ENCODE results near the gene SLC22A2. TPM values are rescaled to one million over a fixed set of nuclear protein-coding genes. Genes with fewer than 3 reads are reported as not detected.

The SLC22A2 gene
- total and polyA plus RNA-seq, 2 experiments from 2014 or later: 0.43 to 0.57 TPM

DNA sequence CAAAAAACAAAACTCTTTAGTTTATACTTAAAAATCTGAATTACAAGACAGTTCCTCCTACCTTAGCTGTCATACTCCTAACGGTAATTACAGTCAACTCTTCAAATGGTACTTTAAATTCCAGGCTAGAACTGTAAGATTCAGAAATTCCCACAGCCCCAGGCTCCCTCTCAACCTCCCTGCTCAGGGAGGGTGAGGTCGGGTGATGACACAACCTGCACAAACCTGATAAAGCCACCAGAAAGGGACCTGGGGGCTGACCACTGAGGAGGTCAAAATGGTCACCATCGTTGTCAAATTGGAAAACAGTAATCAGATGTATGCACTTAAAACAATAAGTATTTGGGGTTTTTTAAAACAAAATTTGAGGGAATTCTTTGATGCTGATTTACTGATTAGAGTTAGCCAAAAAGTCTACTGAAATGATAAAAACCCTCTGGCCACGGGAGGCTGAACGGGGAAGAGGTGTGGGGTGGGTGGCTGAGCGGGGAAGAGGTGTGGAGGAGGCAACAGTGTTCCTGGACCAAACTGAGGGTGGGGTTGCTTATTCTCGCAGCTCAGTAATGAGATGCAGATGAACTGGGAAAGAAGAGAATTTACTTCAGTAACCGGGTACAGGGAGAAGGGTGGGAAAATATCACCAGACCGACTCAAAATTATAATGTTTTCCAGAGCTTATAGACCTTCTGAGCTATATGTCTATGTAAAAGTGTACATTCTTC, 84.7 kb downstream of the SLC22A2 start:
- Histone ChIP-seq H3K4me3 (no peak overlapping the region), H3K36me3 (replicated peaks; ENCODE audit: insufficient read depth, low read depth) (no peaks in the 10 kb centered on the region), H3K79me2 (no peaks in the 10 kb centered on the region), H2AFZ (no peak overlapping the region), H3K9me3 (ENCODE audit: low read depth) (no peaks in the 10 kb centered on the region), H3K4me2 (no peak overlapping the region), H3K4me1 (ENCODE audit: insufficient read depth) (no peaks in the 10 kb centered on the region), H3K9me2 (replicated peaks; ENCODE audit: insufficient read depth) (no peaks in the 10 kb centered on the region), H3K27ac (no peak overlapping the region), H4K20me1 (ENCODE audit: insufficient read depth, poor library complexity, severe bottlenecking) (no peaks in the 10 kb centered on the region), H3K27me3 (no peaks in the 10 kb centered on the region)
- DNase-seq (ENCODE audit: low spot score): no peak
- WGBS (ENCODE audit: low lambda C conversion rate, missing lambda C conversion rate): 28% methylated on average over 9 of the region's 9 CpGs
- TF ChIP-seq EZH2phosphoT487 (IDR thresholded peaks at IDR 0.05; ENCODE audit: low read depth, severe bottlenecking, unreplicated experiment) (no peak), EZH2 (IDR thresholded peaks at IDR 0.05; ENCODE audit: borderline replicate concordance) (no peak)
- TF ChIP-seq, protein P1, sequence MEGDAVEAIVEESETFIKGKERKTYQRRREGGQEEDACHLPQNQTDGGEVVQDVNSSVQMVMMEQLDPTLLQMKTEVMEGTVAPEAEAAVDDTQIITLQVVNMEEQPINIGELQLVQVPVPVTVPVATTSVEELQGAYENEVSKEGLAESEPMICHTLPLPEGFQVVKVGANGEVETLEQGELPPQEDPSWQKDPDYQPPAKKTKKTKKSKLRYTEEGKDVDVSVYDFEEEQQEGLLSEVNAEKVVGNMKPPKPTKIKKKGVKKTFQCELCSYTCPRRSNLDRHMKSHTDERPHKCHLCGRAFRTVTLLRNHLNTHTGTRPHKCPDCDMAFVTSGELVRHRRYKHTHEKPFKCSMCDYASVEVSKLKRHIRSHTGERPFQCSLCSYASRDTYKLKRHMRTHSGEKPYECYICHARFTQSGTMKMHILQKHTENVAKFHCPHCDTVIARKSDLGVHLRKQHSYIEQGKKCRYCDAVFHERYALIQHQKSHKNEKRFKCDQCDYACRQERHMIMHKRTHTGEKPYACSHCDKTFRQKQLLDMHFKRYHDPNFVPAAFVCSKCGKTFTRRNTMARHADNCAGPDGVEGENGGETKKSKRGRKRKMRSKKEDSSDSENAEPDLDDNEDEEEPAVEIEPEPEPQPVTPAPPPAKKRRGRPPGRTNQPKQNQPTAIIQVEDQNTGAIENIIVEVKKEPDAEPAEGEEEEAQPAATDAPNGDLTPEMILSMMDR (IDR thresholded peaks at IDR 0.05; ENCODE audit: poor library complexity): no peak

GRCh38 chr6:160172704-160173103, 85.9 kb downstream of the SLC22A2 start:
- H3K79me2 ChIP-seq: no peaks in the 10 kb centered on the region
- H3K4me1 ChIP-seq (ENCODE audit: insufficient read depth): peaks cover 2% of the 10 kb centered on the region
- no peak overlapping the region for H3K4me2 ChIP-seq
- no peak overlapping the region for H2AFZ ChIP-seq
- no peaks in the 10 kb centered on the region for H4K20me1 ChIP-seq (ENCODE audit: insufficient read depth, poor library complexity, severe bottlenecking)
- no peaks in the 10 kb centered on the region for H3K9me2 ChIP-seq (replicated peaks; ENCODE audit: insufficient read depth)
- DNase-seq (ENCODE audit: low spot score): no peak
- H3K27ac ChIP-seq: no peak overlapping the region
- H3K27me3 ChIP-seq: no peaks in the 10 kb centered on the region
- no peak for TF ChIP-seq EZH2phosphoT487 (IDR thresholded peaks at IDR 0.05; ENCODE audit: low read depth, severe bottlenecking, unreplicated experiment)
- TF ChIP-seq, protein P1 (IDR thresholded peaks at IDR 0.05; ENCODE audit: poor library complexity): no peak
- no peak for TF ChIP-seq EZH2 (IDR thresholded peaks at IDR 0.05; ENCODE audit: borderline replicate concordance)
- H3K36me3 ChIP-seq (replicated peaks; ENCODE audit: insufficient read depth, low read depth): no peaks in the 10 kb centered on the region
- 83% methylated on average over 5 of the region's 5 CpGs for WGBS (ENCODE audit: low lambda C conversion rate, missing lambda C conversion rate)
- no peak overlapping the region for H3K4me3 ChIP-seq
- no peaks in the 10 kb centered on the region for H3K9me3 ChIP-seq (ENCODE audit: low read depth)

DNA sequence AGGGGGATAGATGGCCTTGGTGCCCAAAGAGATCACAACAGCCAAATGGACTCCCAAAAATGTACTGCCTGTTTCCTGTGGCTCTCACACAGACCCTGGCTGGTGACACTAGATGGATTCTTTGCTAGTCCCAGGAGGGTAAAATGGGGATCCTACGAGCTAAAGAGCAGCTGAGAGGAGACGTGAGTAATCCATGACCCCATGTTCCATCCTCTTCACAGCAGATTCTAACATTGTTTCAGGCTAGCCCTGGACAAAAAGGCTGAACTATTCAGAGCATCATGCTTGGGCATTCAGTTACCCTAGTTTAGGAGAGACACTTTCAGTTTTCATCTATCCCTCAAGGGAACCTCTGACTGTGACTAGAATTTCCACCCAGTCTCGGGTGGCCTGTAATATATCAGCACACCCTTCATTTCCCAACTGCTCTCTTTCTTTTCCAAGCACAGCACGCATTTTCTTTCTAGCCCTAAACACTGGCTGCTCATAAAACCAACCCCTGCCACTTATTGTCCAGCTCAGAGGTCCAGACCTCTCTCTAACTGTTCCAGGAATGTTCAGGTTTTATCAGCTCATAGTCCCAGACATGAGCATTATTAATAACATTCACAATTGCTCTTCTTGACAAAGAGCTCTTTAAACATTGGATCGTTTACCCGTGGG, 88.5 kb downstream of the SLC22A2 start:
- Histone ChIP-seq H3K9me3 (ENCODE audit: low read depth) (no peaks in the 10 kb centered on the region), H2AFZ (no peak overlapping the region), H3K4me2 (no peak overlapping the region), H3K9me2 (replicated peaks; ENCODE audit: insufficient read depth) (no peaks in the 10 kb centered on the region), H3K4me3 (no peak overlapping the region), H4K20me1 (ENCODE audit: insufficient read depth, poor library complexity, severe bottlenecking) (no peaks in the 10 kb centered on the region), H3K27me3 (no peaks in the 10 kb centered on the region), H3K27ac (peak overlapping the region; percentile 7), H3K36me3 (replicated peaks; ENCODE audit: insufficient read depth, low read depth) (no peaks in the 10 kb centered on the region), H3K79me2 (no peaks in the 10 kb centered on the region), H3K4me1 (ENCODE audit: insufficient read depth) (peaks cover 4% of the 10 kb centered on the region)
- 43% methylated on average over 6 of the region's 6 CpGs for WGBS (ENCODE audit: low lambda C conversion rate, missing lambda C conversion rate)
- no peak for DNase-seq (ENCODE audit: low spot score)
- TF ChIP-seq EZH2 (IDR thresholded peaks at IDR 0.05; ENCODE audit: borderline replicate concordance) (no peak), EZH2phosphoT487 (IDR thresholded peaks at IDR 0.05; ENCODE audit: low read depth, severe bottlenecking, unreplicated experiment) (no peak)
- TF ChIP-seq, protein P1 (IDR thresholded peaks at IDR 0.05; ENCODE audit: poor library complexity): no peak

All from hepatocyte (in vitro differentiated cells).